Measurements from ENCODE around the gene LCORL.

Gene LCORL

DNA sequence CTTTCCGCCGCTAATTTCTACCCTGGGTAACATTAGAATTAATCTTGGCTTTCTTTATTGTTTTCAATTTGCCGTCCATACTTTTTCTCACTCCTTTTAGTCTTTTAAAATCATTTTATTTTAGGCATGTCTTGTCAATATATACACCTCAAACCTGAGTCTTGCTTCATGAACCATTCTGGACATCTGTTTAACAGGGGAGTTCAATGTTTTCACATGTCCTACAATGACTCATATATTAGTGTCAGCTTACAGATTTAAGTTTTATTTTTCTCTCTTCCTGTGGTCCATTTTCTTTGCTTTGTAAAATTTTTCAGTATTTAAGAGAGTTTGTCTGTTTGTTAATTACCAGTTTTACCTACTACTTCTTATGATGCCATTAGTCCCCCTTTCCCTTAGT lies 89.5 kb downstream of the LCORL start:
- H3K27ac Mint-ChIP-seq: no peak overlapping the region
- H3K9me3 Mint-ChIP-seq: peaks cover 8% of the 10 kb centered on the region
- no peaks in the 10 kb centered on the region for H3K4me1 Mint-ChIP-seq (ENCODE audit: low read depth)
- H3K27me3 Mint-ChIP-seq (ENCODE audit: low read depth): no peaks in the 10 kb centered on the region
- no peak overlapping the region for H3K4me3 Mint-ChIP-seq
- no peaks in the 10 kb centered on the region for H3K36me3 Mint-ChIP-seq (ENCODE audit: low read depth)

- no peaks in the 10 kb centered on the region for H3K36me3 Mint-ChIP-seq (ENCODE audit: low read depth)
- no peak overlapping the region for H3K27ac Mint-ChIP-seq
- H3K9me3 Mint-ChIP-seq: peaks cover 11% of the 10 kb centered on the region
- no peak overlapping the region for H3K4me3 Mint-ChIP-seq
- H3K4me1 Mint-ChIP-seq (ENCODE audit: low read depth): no peaks in the 10 kb centered on the region
- no peaks in the 10 kb centered on the region for H3K27me3 Mint-ChIP-seq (ENCODE audit: low read depth)
Measured at GRCh38 chr4:17930256-17930655, 91.3 kb downstream of the LCORL start.

- Mint-ChIP-seq H3K9me3 (peaks cover 8% of the 10 kb centered on the region), H3K27me3 (ENCODE audit: low read depth) (no peaks in the 10 kb centered on the region), H3K27ac (no peak overlapping the region), H3K36me3 (ENCODE audit: low read depth) (peaks cover 1% of the 10 kb centered on the region), H3K4me3 (no peak overlapping the region), H3K4me1 (ENCODE audit: low read depth) (no peaks in the 10 kb centered on the region)
Measured at GRCh38 chr4:17924189-17924588, 97.4 kb downstream of the LCORL start.

DNA sequence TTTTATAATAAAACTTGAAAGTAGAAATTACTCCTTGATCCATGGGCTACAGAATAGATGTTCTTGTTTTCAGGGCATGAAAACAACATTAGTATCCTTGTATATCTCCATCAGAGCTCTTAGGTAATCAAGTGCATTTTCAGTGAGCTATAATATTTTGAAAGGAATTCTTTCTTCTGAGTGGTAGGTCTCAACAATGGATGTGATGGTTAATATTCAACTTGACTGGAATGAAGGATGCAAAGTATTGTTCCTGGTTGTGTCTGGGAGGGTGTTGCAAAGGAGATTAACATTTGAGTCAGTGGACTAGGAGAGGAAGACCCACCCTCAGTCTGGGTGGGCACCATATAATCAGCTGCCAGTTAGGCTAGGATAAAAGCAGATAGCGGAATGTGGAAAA lies 100.1 kb downstream of the LCORL start:
- H3K4me1 Mint-ChIP-seq (ENCODE audit: low read depth): no peaks in the 10 kb centered on the region
- H3K27ac Mint-ChIP-seq: no peak overlapping the region
- no peak overlapping the region for H3K4me3 Mint-ChIP-seq
- H3K27me3 Mint-ChIP-seq (ENCODE audit: low read depth): no peaks in the 10 kb centered on the region
- peaks cover 7% of the 10 kb centered on the region for H3K9me3 Mint-ChIP-seq
- H3K36me3 Mint-ChIP-seq (ENCODE audit: low read depth): peaks cover 3% of the 10 kb centered on the region

DNA sequence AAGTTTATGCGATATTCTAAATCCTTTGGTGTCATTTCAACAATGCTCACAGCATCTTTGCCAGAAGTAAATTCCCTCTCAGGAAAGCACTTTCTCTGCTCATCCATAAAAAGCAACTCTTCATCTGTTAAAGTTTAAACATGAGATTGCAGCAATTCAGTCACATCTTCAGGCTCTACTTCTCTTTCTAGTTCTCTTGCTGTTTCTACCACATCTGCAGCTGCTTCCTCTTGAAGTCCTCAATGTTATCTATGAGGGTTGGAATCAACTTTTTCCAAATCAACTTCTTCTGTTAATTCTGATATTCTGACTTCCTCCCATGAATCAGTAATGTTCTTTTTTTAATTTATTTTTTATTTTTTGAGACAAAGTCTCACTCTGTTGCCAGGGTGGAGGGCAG lies 100.9 kb downstream of the LCORL start:
- Mint-ChIP-seq H3K4me3 (no peak overlapping the region), H3K4me1 (ENCODE audit: low read depth) (no peaks in the 10 kb centered on the region), H3K36me3 (ENCODE audit: low read depth) (peaks cover 3% of the 10 kb centered on the region), H3K9me3 (peaks cover 4% of the 10 kb centered on the region), H3K27me3 (ENCODE audit: low read depth) (no peaks in the 10 kb centered on the region), H3K27ac (no peak overlapping the region)

DNA sequence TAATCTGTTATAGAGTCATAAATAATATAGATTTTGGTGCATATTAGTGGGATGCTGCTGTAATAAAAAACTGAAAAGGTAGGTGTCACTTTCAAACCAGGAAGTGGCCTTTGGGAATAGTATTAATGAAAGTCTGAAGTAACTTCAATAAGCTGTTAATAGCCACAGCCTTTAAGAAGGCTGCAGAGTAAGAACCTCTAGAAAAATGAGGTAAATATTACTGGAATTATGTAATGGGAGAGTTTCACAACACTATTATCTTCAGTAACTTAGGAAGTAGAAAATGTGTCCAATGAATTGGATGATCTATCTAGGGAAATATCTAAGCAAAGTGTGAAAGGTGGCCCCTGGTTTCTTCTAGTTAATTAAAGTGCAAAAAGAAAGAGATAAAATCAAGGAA lies 106.1 kb downstream of the LCORL start:
- Mint-ChIP-seq H3K4me1 (ENCODE audit: low read depth) (no peaks in the 10 kb centered on the region), H3K27me3 (ENCODE audit: low read depth) (no peaks in the 10 kb centered on the region), H3K36me3 (ENCODE audit: low read depth) (peaks cover 1% of the 10 kb centered on the region), H3K9me3 (no peaks in the 10 kb centered on the region), H3K4me3 (no peak overlapping the region), H3K27ac (no peak overlapping the region)

DNA sequence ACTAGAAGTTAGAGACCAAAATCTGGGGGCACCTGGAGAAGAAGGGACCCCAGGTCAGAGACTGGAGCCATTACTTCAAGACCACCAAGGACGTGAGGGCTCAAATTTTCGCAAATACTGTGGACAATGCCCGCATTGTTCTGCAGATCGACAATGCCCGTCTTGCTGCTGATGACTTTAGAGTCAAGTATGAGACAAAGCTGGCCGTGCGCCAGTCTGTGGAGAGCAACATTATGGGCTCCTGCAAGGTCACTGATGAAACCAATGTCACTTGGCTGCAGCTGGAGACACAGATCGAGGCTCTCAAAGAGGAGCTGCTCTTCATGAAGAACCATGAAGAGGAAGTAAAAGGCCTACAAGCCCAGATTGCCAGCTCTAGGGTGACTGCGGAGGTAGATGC lies 109.5 kb downstream of the LCORL start:
- H3K27me3 Mint-ChIP-seq (ENCODE audit: low read depth): no peaks in the 10 kb centered on the region
- H3K27ac Mint-ChIP-seq: no peak overlapping the region
- H3K9me3 Mint-ChIP-seq: no peaks in the 10 kb centered on the region
- H3K4me1 Mint-ChIP-seq (ENCODE audit: low read depth): no peaks in the 10 kb centered on the region
- no peak overlapping the region for H3K4me3 Mint-ChIP-seq
- H3K36me3 Mint-ChIP-seq (ENCODE audit: low read depth): no peaks in the 10 kb centered on the region

DNA sequence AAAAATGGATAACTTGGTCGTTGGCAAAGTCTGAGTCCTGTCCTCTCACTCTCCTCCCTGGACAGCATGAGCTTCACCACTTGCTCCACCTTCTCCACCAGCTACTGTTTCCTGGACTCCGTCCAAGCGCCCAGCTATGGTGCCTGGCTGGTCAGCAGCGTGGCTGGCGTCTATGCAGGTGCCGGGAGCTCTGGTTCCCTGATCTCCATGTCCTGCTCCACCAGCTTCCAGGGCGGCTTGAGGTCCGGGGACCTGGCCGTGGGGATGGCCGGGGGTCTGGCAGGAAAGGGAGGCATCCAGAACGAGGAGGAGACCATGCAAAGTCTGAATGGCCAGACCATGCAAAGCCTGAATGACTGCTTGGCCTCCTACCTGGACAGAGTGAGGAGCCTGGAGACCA lies 109.9 kb downstream of the LCORL start:
- Mint-ChIP-seq H3K36me3 (ENCODE audit: low read depth) (no peaks in the 10 kb centered on the region), H3K9me3 (no peaks in the 10 kb centered on the region), H3K27me3 (ENCODE audit: low read depth) (no peaks in the 10 kb centered on the region), H3K4me3 (no peak overlapping the region), H3K27ac (no peak overlapping the region), H3K4me1 (ENCODE audit: low read depth) (no peaks in the 10 kb centered on the region)

DNA sequence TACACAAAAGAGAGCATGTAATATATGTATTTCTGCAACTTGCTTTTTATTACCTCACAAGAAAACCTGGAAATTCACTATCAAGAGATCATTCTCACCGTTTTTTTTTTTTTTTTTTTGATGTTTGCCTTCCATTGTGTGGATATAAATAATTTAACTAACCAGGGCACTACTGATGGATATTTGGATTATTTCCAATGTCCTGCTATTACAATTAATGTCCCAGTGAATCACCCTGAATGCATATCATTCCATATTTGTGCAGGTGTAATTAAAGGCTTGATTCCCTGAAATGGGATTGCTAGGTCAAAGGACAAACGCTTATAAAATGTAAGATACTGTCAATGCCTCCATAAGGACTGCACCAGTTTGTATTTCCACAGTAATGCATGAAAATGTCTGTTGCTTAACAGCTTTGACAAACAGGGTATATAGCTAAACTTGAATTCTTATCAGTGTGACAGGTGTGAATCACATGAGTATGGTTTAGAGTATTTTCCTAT lies 123.0 kb downstream of the LCORL start:
- Mint-ChIP-seq H3K36me3 (ENCODE audit: low read depth) (no peaks in the 10 kb centered on the region), H3K9me3 (no peaks in the 10 kb centered on the region), H3K27me3 (ENCODE audit: low read depth) (no peaks in the 10 kb centered on the region), H3K4me1 (ENCODE audit: low read depth) (peaks cover 3% of the 10 kb centered on the region), H3K4me3 (no peak overlapping the region), H3K27ac (no peak overlapping the region)

DNA sequence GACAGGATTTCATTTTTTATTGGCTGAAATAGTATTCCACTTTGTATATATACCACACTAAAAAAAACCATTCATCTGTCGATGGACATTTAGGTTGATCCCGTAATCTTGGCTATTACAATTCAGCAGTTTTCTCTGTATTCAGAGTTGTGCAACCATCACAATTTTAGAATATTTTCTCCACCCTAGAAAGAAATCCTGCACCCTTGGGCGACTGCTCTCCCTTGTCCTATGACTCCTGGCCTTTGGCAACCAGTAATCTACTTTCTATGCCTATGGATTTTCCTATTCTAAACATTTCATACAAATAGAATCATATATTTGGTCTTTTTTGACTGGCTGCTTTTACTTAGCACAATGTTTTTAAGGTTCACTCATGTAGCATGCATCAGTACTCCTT lies 126.1 kb downstream of the LCORL start:
- H3K4me1 Mint-ChIP-seq (ENCODE audit: low read depth): no peaks in the 10 kb centered on the region
- H3K36me3 Mint-ChIP-seq (ENCODE audit: low read depth): no peaks in the 10 kb centered on the region
- no peak overlapping the region for H3K4me3 Mint-ChIP-seq

GRCh38 chr4:17894421-17894820 lies 127.1 kb downstream of the LCORL start:
- no peak overlapping the region for H3K4me3 Mint-ChIP-seq
- no peaks in the 10 kb centered on the region for H3K9me3 Mint-ChIP-seq
- H3K27ac Mint-ChIP-seq: no peak overlapping the region
- no peaks in the 10 kb centered on the region for H3K4me1 Mint-ChIP-seq (ENCODE audit: low read depth)
- no peaks in the 10 kb centered on the region for H3K36me3 Mint-ChIP-seq (ENCODE audit: low read depth)
- no peaks in the 10 kb centered on the region for H3K27me3 Mint-ChIP-seq (ENCODE audit: low read depth)

More for the DNA sequence above, 126.1 kb downstream of the LCORL start:
- H3K9me3 Mint-ChIP-seq: no peaks in the 10 kb centered on the region
- H3K27me3 Mint-ChIP-seq (ENCODE audit: low read depth): no peaks in the 10 kb centered on the region
- no peak overlapping the region for H3K27ac Mint-ChIP-seq

DNA sequence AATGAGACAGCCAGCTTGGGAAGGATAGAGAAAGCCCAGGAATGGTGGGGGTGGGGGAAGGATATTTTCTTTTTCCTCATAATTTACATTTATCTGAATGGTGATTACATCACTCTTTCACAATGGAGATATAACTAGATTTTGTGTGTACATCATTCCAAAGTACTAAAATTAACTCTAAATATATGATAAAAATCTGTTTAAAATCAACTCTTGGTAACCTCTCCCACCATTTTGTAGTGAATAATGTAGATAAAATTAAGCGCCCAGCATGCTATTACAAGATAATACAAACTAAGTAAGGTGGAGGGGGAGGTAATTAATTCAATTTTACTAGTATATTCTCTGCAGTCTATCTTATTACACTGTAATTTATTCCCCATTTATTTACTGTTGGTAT lies 131.9 kb downstream of the LCORL start:
- Mint-ChIP-seq H3K4me3 (no peak overlapping the region), H3K9me3 (no peaks in the 10 kb centered on the region), H3K27ac (no peak overlapping the region), H3K36me3 (ENCODE audit: low read depth) (no peaks in the 10 kb centered on the region), H3K4me1 (ENCODE audit: low read depth) (no peaks in the 10 kb centered on the region), H3K27me3 (ENCODE audit: low read depth) (no peaks in the 10 kb centered on the region)

DNA sequence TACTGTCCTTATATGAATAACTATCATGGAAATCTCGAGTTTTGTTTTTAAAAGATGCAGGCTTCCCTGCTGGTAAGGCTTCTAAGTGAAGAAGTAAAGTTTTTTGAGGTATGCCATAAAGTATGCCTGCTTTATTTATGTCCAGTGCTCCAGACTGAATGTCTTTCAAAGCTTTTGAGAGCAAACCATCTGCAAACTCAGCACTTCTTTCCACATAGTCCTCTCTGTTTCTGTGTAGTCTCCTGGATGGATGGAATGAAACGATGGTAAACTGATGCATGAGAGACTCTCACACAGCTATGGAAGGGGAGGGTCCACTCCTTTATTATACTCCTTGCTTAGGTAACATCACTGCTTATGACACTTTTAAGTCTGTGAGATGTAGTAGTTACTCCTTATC lies 137.0 kb downstream of the LCORL start:
- Mint-ChIP-seq H3K36me3 (ENCODE audit: low read depth) (no peaks in the 10 kb centered on the region), H3K4me3 (no peak overlapping the region), H3K27ac (no peak overlapping the region), H3K4me1 (ENCODE audit: low read depth) (no peaks in the 10 kb centered on the region), H3K9me3 (no peaks in the 10 kb centered on the region), H3K27me3 (ENCODE audit: low read depth) (no peaks in the 10 kb centered on the region)

DNA sequence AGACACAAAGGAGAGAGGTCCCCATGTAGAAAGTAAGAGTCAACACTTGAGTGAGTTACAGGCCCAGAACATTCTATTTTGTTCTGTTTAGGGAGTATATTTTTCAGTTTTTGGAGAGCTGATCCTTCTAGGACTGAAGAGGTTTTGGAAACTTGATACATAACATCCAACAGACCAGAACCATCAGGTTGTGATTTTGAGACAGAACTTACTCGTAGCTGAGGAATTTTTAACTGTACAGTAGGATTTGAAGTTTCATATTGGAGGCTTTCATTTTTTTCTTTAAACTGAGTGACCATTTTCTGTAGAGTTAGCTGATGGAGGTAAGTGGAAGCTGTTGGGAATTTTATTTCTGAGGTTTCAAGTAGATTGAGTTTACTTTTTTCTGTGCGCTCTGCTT lies 137.5 kb downstream of the LCORL start:
- no peak overlapping the region for H3K27ac Mint-ChIP-seq
- no peaks in the 10 kb centered on the region for H3K9me3 Mint-ChIP-seq
- H3K36me3 Mint-ChIP-seq (ENCODE audit: low read depth): no peaks in the 10 kb centered on the region
- H3K4me1 Mint-ChIP-seq (ENCODE audit: low read depth): no peaks in the 10 kb centered on the region
- H3K27me3 Mint-ChIP-seq (ENCODE audit: low read depth): no peaks in the 10 kb centered on the region
- H3K4me3 Mint-ChIP-seq: no peak overlapping the region

DNA sequence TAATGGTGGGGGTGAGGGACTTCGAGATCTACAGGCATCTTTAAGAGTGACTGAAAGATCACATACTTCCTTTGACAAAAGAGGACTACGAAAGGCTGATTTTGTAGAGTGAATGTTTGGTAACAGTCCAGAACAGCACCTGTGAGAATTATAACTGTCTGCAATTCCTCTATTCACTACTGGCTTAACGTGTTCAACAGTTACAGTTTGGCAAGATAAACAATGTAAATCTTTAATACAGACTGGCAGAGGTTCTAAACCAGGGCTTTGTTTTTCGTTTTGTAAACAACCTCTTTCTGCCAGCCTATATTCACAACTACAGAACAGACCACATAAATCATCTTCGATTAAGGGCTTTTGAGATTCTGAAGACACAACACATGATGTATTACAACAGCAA lies 143.9 kb downstream of the LCORL start:
- no peaks in the 10 kb centered on the region for H3K4me1 Mint-ChIP-seq (ENCODE audit: low read depth)
- H3K27ac Mint-ChIP-seq: no peak overlapping the region
- no peaks in the 10 kb centered on the region for H3K27me3 Mint-ChIP-seq (ENCODE audit: low read depth)
- no peaks in the 10 kb centered on the region for H3K36me3 Mint-ChIP-seq (ENCODE audit: low read depth)
- no peak overlapping the region for H3K4me3 Mint-ChIP-seq
- no peaks in the 10 kb centered on the region for H3K9me3 Mint-ChIP-seq

DNA sequence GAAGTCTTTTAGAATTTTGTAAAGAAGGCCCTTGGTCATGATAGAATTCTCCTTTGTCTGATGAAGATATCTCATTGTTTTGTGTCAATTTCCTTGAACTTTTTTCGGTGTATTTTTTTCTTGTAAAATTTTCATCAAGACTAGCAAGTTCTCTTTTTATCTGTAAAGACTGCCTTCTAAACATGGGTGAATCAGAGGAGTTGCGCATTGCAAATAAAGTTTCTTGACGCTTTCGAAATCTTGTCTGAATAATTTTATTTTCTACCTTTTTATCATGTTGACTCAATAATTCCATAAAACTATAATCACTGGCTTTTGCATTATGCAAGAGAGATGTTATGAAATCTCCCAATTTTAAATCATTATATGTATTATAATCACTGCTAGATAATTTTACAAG lies 144.6 kb downstream of the LCORL start:
- no peaks in the 10 kb centered on the region for H3K27me3 Mint-ChIP-seq (ENCODE audit: low read depth)
- H3K4me1 Mint-ChIP-seq (ENCODE audit: low read depth): no peaks in the 10 kb centered on the region
- no peak overlapping the region for H3K4me3 Mint-ChIP-seq
- H3K27ac Mint-ChIP-seq: no peak overlapping the region
- no peaks in the 10 kb centered on the region for H3K9me3 Mint-ChIP-seq
- no peaks in the 10 kb centered on the region for H3K36me3 Mint-ChIP-seq (ENCODE audit: low read depth)

Measured in T-helper 1 cell treated with Interleukin-12 subunit alpha and Interleukin-12 subunit beta and Interleukin-4 antibody, amounts not matched to agents 30 μg/mL and 1 μg/mL, for 36 hours (primary cell).